ENCODE measurements around the gene ERCC8.
A peak's percentile ranks its signal among the peaks of the same experiment; 100 is the strongest.
"Not testable (repeated sequence)": the region's sequence is repeated elsewhere in the genome, so short reads cannot be mapped to it uniquely, and the experiment has no call there.

The ERCC8 gene

GRCh38 chr5:60903356-60903755 lies 41.5 kb downstream of the ERCC8 start:
- no peak for DNase-seq

GRCh38 chr5:60896991-60897390 lies 47.9 kb downstream of the ERCC8 start:
- DNase-seq, result no peak

- no peak for DNase-seq
Observed at GRCh38 chr5:60893521-60893920, 51.3 kb downstream of the ERCC8 start.

DNA sequence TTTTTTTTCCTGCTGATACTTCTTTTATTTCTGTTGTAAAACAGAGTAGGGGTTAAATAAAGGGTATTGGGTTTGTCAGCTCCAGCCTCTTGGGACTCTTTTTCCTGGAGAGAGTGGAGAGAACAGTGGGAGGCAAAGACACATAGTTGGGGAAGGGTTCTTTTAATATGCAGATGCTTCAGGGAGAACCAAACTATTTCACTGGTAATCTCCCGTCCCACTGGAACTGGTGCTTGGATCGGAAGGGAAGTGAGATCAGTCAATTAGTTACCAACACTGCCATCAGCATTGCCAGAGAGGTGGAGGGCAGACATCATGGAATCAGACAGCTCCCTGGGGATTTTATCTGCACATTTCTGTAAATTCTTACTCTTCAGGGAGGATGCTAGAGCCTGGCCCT lies 53.2 kb downstream of the ERCC8 start:
- no peak for DNase-seq

DNA sequence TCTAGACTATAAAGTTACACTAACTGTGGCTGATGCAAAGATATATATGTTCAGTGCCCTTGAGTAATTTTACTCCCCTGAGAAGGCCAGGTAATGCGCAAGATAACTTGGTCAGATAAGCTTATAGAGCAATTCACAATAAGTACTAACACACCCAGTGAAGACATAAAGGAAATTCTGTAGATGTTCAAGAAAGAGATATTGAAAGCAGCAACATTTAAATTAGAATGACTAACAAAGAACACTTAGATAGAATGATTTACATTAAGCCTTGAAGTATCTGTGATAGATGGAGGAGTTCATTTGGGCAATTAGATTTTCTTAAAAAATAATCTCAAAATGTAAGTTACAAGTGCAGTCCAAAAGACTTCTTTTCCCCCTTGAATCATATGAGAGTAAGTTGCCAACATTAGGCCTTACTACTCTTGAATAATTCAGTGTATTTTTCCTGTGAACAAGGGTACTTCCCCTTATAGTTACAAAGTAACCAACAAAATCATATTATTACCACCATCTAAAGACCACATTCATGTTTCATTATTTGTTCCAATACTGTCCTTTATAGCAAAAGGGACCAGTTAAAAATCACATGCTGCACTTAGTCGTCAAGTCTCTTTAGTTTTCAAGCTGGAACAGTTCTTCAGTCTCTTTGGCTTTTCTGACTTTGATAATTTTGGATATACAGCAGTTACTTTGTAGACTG lies 56.4 kb downstream of the ERCC8 start:
- no peak for DNase-seq

DNA sequence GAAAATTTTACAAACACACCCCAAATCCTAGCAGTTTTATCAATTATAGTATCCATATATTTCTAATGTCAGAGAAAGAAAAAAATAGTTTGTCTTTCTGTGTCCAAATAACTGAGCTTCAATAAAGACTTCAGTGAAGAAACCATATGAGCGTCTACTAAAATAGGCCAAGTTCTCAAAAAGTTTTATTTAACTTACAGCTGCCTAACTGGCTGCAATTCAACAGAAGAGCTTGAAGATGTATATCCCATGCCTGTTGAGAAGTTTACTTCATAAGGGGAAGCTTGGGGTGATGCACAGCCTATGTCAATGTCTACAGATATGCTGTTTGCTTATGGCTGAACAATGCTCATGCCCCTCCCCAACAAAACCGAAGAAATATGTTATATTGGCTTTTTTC lies 57.1 kb downstream of the ERCC8 start:
- DNase-seq, result no peak

DNA sequence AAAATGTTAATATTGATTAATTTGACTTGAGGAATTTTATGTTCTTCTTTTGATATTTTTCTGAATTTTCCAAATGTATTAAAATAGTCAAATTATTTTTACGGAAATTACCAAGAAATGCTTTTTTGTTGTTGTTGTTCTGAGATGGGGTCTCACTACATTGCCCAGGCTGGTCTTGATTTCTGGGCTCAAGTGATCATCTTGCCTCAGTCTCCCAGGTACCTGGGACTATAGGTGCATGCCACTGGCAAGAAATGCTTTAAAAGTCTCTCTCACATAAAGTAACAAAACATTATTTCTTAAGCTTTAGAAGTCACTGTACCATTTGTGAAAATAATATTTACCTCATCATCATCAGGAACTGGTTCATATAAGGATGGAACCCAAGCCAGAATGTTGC lies 57.8 kb downstream of the ERCC8 start:
- no peak for DNase-seq

GRCh38 chr5:60886158-60886557 lies 58.7 kb downstream of the ERCC8 start:
- DNase-seq, result no peak

GRCh38 chr5:60883229-60883628 lies 61.6 kb downstream of the ERCC8 start:
- DNase-seq, result no peak

GRCh38 chr5:60872892-60873291 lies 72.0 kb downstream of the ERCC8 start:
- DNase-seq, result no peak

GRCh38 chr5:60870857-60871256 lies 74.0 kb downstream of the ERCC8 start:
- no peak for DNase-seq

DNA sequence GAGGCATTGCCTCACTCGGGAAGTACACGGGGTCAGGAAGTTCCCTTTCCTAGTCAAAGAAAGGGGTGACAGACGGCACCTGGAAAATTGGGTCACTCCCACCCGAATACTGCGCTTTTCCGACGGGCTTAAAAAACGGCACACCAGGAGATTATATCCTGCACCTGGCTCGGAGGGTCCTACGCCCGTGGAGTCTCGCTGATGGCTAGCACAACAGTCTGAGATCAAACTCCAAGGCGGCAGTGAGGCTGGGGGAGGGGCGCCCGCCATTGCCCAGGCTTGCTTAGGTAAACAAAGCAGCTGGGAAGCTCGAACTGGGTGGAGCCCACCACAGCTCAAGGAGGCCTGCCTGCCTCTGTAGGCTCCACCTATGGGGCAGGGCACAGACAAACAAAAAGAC lies 84.3 kb downstream of the ERCC8 start:
- not testable (repeated sequence) for DNase-seq

DNA sequence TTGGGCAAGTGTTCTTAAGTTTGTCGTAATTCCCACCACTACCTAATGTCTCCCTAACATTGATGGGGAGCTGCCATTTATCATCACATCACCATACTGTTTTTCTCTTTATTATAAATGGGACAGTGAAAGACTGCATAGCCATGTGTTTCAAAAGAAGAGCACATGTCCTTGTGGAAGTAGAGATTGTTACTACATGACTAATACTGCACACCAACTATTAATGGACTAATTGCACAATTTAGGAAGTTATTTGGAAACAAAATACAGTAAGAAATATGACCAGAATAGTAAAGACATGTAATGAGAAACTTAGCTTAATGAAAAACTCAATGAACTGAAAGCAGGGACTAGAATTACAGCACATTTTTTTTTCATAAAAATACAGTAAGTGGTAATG lies 88.8 kb downstream of the ERCC8 start:
- DNase-seq, result no peak

- no peak for DNase-seq
Observed at GRCh38 chr5:60852940-60853339, 91.9 kb downstream of the ERCC8 start.

DNA sequence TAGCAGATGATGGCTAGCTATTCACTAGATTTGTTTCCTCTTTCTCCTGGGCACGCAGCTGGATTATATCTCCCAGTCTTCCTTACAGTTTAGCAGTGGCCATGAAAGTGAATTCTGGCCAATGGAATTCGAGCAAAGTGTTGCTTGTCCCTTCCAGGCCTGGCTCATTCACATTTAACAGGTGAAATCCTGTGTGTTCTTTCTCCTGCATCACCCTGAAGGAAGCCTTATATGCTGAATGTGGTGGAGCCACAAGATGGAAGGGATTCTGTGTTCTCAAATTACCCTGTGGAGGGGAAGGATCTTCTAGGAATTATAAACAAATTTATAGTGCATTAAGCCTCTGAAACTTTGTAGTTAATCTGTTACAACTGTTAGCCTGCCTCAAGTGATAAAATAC lies 92.6 kb downstream of the ERCC8 start:
- DNase-seq, result no peak

DNA sequence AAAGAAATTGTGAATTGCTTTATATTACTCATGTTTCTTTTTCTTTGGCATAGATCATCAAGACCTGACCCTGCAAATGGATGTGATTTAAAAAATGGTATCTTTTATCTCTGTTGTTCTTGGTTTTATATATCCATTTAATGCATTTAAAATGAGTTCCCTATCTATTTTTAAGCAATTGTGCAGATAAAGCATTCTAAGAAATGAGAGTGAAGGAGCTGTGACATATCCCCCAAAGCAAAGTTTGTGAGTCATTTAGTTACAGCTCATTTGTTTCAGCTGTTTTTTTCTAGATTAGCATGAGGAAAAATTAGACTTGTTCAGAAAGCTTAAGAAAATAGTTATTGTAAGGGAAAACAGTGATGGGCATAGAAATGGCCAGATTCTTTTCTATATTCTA lies 93.2 kb downstream of the ERCC8 start:
- no peak for DNase-seq

- no peak for DNase-seq
Observed at GRCh38 chr5:60846298-60846697, 98.6 kb downstream of the ERCC8 start.

DNA sequence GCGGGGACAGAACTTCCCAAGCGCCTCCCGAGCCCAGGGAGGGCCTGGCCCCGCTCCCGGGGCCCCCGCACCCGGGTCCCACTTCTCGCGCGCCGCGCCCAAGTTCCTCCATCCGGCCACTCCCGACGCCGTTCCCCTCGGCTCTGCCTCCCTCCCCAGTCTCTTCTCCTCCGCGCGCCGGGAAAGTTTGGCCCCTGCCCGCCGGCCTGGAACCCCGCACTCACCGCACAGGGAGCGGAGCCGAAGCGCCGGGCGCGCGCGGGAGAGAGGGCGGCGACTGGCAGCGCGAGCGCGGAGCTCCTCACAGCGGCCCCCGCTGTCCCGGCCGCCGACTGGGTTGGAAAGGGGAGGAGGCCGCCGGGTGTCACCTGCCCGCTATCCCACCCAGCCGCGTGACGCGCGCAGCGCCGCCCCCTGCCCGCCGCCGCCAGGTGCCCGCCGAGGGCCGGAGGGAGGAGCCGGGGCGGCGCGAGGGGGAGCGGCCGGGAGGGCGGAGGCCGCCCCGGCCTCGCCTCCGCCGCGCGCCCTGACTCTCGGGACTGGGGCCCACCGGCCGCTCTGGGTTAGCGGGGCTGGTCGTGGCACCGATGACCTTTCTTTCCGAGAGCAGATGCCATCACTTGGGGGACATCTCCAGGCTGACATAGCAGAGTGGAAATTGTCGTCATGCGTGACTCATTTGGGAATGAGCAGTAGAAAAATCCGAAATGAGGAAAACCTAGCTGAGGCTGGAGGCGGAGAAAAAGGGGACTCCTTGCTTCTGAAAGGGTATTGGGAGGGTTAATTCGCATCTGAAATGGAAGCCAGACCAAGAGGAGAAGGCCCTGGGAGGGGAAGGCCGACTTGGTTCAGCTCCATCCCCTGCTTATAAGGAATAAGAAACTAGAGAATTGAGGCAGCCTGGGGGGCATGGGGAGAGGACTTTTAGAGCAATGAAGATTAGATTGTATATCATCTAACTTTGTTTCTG lies 100.6 kb downstream of the ERCC8 start, which contains the start of gene ELOVL7:
ELOVL7 (minus strand) TSS at position 334 of the 970 bp plus-strand sequence. CDS start 56,872 bp downstream, outside the sequence.
- DNase-seq, result peak; percentile 63

DNA sequence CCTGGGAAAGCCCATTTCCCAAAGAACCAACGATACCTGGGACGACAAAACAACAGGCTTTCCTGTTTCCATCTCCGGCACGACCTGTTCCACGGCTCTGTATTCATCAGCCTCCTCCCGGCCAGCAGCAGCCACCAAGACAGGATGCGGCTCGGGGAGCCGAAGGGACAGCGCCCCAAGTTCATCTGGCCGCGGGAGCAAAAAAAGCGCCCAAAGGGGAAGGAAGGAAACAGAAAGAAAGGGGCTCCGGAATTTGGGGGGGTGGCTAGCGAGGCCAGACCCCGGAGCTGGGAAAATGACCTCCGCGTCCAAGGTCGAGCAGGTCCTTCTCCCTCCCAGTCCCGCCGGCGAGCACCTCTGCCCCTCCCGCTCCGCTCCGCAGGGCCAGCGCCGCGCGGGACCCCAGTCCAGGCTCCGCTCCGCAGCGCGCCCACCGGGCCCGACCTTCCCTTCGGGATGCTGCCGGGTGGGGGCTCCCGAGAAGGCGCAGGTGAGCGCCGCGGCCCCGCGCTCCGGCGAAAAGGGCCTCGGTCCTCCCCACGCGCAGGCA lies 101.4 kb downstream of the ERCC8 start:
- DNase-seq, result no peak

DNA sequence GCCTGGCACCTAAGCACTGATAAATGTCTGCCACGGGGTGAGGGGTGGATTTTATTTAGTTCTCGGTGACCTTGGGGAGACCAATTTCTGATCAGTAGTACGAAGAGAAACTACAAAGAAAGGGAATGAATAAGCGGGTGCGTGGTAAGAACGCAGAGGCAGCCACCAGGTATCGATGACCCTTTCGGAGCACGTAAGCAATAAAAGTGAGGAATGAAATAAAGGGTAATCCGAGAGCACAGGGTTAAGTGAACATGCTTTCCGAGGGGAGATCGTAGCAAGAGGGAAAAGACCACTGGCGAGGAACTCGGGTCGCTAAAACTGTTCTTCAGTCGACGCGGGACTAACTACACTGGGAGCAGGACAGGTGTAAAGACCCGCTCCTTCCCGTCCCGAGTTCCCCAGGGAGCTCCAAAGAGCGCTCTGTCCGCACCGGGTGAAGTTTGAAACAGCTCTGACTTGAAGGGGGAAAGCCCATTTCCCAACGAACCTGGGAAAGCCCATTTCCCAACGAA lies 101.9 kb downstream of the ERCC8 start:
- DNase-seq, result no peak

DNA sequence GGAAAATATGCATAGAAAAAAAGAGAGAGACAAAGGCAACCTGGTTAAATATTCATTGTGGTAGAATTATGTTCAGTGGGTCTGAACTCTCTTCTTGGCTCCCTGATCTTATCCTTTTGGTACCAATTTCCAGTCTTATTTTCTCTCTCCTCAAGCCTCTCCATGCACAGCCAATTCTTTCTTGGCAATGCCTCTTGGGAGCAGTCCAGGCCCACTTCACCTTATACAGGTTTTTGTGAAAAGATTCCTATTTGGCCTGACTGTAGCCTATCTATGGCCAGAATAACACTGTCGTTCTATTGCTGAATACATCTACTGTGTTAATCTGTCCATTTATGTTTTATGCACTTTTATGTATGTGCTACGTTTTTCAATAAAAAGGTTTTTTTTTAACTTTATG lies 103.5 kb downstream of the ERCC8 start:
- no peak for DNase-seq

GRCh38 chr5:60836131-60836530 lies 108.7 kb downstream of the ERCC8 start:
- no peak for DNase-seq

GRCh38 chr5:60835554-60835953 lies 109.3 kb downstream of the ERCC8 start:
- DNase-seq, result no peak

GRCh38 chr5:60833520-60833919 lies 111.3 kb downstream of the ERCC8 start:
- DNase-seq, result no peak
